Activated CD8-positive, alpha-beta memory T cell treated with anti-CD3 and anti-CD28 coated beads, Interleukin-2, amount 50 U/mL, for 24 hours (primary cell): Measurements from ENCODE around the gene ITK.
A peak's percentile ranks its signal among the peaks of the same experiment; 100 is the strongest.

Source experiments
- DNase-seq: peaks from one replicate; pipeline ENCODE4 v3.0.0-alpha.2; 2020; ENCODE audit errors: extremely low read depth

The ITK gene

DNA sequence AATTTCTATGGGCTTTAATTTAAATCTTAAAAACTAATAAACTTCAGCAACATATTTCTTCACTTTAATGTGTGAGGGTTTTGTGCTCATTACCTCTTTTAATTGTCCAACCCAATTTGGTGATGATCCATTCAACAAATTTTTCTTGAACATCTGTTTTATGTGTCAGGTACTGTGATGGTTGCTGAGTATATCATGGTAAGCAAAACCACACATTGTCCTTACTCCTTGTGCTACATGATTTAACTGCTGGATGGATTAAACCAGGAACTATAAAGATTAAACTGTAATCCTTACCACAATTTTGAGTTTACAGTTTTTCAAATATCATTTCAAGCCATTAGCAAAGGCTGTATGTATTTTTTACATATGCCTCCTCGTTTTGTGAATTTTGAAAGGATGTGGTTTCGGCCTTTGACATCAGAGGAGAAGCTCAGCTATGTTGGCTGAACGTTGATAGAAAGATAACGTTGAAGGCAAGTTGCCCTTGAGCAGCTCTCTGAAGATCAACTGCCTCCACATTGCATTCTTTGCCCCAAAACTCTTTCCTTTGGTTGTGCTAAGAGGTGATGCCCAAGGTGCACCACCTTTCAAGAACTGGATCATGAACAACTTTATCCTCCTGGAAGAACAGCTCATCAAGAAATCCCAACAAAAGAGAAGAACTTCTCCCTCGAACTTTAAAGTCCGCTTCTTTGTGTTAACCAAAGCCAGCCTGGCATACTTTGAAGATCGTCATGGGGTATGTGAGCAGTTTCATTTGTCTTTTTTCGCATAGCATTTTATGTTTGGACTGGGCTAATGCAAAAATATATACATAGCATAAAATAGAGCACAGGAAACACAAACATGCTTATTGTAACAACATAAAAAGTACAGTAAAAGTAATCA lies at the start of gene ITK:
ITK (plus strand) TSS at position 467 of the 891 bp plus-strand sequence; CDS start at position 605, 138 bp downstream.
- no peak for DNase-seq

DNA sequence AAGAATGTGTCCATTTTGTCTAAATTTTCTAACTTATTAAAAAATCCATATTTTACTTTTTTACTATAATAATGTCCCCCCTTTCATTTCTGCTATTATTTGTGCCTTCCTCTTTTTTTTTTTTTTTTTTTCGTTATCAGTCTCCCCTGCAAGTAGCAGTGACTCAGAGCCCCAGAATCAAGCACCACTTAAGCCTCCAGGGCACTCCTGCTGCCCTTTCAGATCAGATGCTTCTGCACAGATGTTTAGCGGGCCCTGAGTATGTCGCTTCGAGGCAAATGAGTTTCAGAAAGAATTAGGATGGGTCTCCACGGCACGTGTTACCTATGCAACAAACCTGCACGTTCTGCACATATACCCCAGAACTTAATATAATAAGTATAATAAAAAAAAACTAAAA lies 49.7 kb upstream of the ITK start:
- no peak for DNase-seq

DNA sequence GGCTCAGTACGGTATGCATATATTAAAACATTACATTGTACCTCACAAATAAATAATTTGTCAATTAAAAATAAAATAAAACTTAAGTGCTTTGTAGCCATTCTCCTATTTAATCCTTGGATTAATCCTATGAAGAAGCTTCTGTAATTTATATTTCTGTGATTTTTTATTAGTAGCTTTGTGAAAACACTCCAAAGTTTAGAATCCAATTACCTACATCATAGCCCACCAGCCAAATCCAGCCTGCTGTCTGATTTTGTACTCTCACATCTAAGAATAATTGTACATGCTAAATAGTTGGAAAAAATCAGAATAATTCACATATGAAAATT lies 48.4 kb upstream of the ITK start:
- no peak for DNase-seq

DNA sequence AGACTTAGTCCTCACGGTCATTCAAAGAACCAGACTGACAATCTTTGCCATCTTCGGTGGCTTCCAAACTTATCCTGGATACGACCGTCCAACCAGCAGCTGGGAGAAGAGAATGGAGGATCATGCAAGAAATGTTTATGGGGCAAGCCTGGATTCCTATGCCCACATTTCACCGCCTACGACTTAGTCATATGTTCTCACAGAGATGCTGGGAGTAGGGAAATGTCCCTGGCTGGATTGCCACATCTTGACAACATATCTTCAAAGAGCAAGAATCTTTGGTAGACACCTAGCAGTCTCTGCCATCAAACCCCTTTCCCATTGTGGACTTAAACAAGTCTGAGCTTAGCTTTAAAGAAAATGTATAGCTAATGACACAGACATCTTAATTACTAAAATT lies 42.9 kb upstream of the ITK start:
- no peak for DNase-seq

DNA sequence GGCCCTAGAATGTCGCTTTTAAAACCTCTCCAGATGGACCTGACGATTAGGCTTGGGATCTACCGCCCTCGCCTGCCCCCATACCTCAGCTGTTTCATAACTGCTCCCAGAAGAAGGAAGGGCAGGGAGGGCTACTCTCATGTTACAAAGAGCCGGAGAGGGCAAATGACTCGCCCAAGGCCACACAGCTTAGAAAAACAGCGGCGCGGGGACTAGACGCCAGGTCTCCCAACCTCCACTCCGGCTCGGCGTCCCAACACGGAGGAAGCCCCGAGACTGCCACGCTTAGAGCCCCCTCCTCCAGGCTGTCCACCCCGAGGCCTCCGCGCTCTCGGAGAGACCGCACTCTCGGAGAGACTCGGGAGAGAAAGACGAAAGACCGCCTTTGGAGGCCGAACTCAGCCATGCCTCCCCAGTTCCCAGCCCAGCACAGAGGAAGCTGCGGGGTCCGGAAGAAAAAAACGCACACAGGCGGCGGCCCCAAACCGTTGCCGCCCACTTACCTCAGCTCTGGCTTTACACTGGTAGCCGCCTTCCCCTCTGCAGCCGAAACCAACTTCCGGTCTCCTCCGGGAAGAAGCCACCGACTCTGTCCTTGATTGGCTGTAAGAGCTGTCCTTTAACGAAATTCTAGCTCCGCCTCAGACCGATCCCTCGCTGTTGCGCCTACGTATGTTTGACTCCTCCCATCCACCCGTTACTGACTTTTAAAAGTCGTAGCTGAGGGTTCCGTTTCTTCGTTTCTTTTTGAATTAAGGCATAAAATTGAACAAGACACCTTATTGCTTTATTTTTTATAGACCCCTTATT lies 38.1 kb upstream of the ITK start, which contains the start of gene MED7:
MED7 (minus strand) TSS at position 549 of the 810 bp plus-strand sequence. CDS start 3,434 bp downstream, outside the sequence.
- peak; percentile 83 for DNase-seq

DNA sequence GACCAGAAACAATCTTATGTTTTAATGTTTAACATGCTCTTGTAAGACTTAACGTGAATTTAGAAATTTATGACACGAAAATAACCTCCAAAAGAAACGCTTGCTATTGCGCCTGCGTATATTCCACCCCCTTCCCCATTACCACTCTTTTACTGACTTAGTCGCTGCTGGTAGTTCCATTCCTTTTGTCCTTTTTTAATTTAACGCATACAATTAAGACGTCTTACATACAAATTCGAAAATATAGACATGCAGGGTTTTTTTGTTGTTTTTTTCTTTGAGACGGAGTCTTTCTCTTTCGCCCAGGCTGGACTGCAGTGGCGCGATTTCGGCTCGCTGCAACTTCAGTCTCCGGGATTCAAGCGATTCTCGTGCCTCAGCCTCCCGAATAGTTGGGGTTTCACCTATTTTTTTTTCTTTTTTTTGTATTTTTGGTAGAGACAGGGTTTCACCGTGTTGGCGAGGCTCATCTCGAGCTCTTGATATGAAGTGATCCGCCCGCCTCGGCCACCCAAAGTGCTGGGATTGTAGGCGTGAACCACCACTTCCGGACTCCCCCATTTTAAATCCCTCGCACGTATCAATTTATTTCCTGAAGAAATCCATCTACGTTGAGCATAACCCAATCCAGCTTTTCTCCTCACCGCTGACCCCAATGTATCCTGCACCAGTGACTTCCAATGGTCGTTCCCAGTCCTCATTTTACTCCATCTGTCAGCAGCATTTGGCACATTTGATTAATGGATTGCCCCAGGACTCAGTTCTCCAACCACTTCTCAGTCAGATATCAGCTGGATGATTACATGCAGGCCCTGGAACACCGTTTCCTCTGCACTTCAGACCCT lies 37.3 kb upstream of the ITK start:
- peak; percentile 21 for DNase-seq

DNA sequence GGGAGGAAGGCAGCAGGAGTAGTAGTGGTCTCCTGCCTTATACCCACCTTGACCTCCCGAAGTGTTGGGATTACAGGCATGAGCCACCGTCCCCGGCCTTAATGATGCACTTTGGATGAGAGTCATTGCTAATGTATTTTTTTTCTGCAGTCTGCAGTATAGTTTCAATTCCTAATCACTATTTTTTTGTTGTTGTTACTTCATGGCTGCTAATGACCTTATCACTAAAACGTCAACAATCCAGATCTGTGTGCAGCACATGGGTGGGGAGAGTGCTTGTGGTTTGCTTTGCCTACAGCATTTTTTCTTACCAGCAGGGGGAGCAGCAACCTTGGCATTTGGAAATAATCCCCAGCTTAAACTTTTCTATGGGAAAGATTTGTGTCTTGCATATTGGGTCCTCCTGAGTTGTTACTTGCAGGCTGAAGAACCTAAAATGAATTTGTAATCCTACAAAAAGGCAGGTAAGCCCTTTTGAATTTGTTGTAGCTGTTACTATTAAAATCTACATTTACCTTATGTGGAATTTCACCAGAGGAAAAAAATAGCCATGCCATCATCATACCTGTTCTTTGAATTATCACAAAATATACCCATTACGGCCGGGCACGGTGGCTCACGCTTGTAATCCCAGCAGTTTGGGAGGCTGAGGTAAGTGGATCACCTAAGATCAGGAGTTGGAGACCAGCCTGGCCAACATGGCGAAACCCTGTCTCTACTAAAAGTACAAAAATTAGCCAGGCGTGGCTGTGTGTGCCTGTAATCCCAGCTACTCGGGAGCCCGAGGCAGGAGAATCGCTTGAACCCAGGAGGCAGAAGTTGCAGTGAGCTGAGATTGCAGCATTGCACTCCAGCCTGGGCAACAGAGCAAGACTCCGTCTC lies 31.7 kb upstream of the ITK start:
- peak; percentile 69 for DNase-seq

DNA sequence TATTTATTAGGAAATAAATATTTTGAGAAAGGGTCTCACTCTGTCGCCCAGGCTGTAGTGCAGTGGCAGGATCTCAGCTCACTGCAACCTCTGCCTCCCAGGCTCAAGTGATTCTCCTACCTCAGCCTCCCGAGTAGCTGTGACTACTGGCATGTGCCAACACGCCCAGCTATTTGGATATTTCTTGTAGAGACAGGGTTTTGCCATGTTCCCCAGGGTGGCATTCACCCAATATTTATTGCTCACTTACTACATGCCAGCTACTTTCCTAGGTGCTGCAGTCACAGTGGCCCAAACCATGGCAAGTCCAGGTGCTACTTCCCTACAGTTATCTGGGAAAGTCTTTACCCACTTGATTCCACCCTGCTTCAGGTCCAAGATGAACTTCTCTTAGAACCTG lies 29.6 kb upstream of the ITK start:
- no peak for DNase-seq

DNA sequence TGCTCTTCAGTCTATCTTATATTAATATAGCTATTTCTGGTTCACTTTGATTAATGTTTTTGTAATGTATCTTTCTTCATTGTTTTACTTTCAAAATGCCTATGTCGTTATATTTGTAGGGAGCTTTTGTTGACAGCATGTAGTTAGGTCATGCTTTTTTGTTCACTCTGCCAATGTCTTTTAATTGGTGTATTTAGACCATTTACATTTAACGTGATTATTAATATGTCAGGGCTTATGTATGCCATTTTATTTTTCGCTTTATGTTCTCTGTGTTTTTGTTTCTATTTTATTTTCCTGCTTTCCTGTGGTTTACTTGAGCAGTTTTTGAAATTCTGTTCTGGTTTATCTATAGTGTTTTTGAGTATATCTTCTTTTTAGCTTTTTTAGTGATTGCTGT lies 25.3 kb upstream of the ITK start:
- no peak for DNase-seq

DNA sequence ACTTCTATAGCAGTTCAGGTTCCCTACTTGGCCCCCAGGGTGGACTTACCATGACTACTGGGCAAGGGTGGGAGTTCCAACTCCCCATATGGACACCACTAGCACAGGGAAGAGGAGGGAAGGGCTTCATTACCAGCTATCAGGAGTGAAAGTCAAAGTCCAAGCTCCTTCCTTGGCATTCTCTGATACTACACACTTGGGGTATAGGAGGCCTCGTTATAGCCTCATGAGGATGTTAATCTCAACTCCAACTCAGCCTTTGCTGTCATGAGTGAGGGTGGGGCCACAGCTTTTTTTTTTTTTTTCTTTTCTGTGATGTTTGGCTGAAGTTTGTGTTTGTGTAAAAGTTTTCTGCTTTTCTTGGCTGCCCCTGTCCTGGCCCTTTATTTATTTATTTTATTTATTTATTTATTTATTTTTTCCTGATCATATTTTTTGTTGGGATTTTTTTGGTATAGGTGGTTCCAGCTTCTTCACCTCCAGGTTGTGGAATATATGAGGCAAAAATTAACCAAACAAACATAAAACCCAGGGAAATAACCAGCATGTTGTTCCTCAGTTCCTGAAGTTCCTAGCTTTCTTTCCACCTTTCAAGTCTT lies 23.2 kb upstream of the ITK start:
- no peak for DNase-seq

DNA sequence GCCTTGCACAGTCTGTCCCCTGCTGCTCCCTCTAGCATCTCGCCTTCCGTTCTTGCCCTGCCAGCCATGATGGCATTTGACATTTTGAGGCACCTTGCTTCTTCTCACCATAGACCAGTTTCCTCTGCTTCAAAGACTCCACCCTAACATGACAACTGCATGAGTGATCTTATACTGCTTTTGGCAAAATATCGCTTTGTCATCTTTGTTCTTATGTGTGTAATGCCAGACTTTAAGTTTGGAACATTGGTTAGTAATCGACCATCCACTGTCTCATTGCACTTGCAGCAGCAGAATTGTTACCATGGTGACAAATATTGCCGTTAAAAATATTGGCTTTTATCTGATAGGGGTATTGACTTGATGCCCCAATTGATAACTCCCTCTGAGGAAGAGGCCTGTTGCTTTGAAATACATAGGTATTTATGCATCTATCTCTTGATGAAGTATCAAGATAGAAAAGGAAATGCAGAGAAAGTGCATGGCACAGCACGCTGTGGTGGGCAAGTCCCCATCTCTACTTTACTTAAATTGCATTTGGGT lies 21.4 kb upstream of the ITK start:
- DNase-seq = no peak

DNA sequence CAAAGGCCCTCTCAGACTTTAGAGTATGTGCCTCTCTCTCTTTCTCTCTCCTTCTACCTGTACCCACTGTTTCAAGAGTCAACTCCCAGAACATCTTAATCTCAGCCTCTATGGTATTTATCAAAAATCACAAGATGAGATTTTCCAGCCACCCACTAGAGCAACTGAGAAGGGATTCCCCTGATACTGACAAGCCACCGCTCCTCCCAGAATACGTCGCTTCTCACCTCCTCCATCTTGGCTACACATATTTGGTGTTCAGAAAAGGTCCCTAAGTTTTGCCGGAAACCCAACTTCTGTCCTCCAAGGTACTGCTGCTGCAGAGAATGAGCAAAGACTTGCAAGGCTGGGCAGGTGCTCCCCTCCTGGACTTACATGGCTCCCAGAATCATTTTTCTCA lies 20.6 kb upstream of the ITK start:
- no peak for DNase-seq

DNA sequence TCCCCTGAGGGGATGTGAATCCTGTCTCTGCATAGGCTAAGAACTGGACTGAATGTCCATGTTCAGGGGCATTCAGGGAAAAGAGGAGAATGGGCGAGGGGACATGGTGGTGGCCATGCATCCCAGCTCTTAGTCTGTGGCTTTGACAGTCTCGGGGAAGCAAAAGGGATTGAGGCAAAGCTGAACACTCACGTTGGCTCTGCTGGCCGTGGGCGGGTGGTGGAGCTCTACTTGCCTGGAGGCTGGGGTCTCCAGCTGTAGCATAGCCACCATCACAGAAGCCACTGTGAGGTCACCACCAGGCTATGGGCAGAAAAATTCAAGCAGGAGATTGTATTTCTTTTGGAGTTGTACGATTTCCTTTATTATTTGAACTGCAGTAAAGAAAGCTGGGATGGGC lies 18.6 kb upstream of the ITK start:
- DNase-seq = no peak

DNA sequence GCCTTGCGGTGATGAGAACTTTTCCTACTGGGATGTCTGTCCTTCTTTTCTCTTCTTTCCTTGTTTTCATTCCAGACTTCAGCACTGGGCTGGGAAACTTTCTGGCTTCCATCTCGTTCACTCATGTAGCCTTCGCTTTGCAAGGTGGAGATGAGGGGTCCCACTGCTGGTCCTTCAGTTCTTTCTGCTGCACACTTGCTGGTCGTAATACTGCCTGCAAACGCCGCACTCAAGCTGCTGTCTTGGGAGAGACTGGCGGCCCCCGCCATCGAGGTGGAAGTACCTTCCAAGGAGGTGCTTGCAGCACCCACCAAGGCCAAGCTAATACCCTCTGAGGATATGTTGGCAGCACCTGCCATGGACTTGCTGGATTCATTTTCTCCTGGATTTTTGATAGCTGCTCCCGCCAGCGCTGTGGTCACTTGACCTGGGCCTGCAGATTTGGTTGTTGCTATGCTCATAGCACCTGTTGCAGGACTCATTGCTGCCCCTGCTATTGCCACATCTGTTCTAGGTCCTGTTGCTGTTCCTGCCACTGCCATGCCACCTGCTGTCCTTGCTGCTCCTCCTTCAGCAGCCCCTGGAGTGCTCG lies 17.6 kb upstream of the ITK start:
- DNase-seq = no peak

DNA sequence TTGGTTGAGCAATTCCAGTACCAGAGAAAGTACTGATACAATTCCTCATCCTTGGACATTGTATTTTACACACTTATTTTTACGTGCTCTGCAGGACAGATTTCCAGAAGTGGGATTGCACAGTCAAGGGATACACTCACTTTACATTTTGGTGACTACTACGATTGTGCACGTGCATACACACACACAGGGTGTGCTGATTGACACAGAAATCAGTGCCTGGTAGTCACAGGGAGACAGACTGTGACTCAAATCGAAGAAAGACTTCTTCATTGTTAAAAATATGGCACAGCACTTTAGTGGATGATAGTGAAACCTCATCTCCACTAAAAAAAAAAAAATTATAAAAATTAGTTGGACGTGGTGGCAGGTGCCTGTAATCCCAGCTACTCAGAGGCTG lies 16.1 kb upstream of the ITK start:
- no peak for DNase-seq

DNA sequence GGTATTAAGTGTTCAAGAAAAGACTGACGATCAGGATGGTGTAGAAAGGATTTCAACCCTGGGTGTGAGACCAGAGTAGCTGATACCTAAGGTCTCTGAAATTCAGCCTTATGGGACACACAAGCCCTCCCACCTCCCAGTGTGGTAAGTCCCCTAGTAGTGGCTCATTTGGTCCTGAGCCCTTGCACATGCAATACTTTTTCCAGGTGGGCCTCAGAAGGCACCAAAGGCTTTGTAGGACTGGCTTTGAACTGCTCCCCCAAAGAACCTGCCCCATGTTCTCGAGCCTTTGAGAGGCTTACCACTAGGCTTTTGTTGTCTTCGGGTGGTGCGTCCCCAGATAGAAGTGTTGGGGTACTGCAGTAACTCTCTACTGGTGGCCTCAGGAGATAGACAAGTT lies 15.4 kb upstream of the ITK start:
- DNase-seq = no peak

DNA sequence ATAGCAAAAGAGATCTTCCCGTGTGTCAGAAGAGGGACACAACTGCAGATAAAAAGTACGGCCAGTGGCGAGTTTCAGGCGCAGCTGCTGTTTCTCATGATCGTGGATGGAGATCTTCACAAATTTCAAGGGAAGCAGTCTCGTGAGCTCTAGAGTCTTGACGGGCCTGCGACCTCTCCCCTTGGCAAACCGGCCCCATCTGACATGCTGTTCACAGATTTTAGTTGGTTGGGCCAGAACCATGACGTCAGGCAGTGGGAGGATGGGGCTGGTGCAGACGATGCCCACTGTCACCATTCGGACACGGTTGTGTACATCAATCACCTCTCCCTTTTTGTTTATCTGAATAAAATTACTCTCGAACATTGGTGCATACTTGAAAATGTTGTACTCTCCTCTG lies 15.0 kb upstream of the ITK start:
- no peak for DNase-seq

DNA sequence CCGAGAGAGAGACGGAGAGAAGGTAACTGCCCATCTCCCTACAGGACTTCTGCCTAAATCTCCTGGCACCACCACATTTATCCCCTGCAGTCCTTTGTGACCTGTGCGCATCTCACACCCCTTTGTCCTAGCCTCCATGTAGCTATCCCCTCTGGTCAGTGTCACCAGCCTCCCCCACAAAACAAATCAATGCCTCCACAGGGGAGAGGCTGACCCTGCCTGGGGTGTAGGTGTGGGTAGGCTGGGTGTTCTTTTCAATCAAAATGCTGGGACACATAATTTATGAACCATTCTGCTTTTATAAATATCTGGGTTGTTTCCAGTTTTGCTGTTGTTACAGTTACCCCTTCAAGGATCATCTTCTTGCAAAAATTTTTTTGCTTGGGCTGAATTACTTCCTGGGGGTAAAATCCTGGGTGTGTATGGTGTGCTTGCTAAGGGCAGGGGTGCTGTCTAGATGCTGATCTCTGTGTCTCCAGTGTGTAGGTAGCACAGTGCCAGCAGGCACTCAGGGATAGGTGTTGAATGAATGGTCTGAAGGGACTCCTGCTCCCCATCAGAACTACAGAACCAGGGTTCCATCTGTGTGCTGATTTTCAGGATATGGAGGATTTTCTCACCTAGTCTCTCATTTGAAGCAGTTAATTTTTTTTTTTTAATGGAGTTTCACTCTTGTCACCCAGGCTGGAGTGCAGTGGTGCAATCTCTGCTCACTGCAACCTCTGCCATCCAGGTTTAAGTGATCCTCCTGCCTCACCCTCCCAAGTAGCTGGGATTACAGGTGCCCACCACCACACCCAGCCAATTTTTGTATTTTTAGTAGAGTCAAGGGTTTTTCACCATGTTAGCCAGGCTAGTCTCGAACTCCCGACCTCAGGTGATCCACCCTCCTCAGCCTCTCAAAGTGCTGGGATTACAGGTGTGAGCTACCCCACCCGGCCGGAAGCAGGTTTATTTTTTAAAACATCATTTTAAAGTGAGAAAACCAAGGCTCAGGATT lies 14.1 kb upstream of the ITK start, which contains the start of gene GARIN3:
GARIN3 (minus strand) TSS at position 51 of the 1,000 bp plus-strand sequence. CDS start 96 bp downstream, outside the sequence.
- no peak for DNase-seq

DNA sequence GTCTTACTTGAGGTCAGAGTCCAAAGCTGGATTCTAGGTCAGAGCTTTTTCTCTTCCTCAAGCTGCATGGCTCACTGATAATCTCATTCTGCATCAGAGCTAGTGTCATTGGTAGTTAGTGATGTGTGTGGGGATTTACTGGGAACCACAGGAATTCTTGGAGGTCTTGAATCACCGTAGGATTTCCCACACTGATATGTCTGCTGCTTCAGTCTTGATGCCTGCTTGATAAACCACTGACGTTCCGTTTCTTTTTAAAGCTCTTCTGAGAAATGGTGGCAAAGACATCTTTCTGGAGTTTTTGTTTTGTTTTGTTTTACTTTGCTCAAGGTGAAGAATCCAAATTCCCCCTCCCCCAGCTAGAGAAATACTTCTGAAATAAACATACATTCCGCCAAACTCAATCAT lies 13.4 kb upstream of the ITK start:
- no peak for DNase-seq
